ENCODE measurements around the gene TMEM150B.

GRCh38 chr19:55352549-55353145 is 27.5 kb upstream of the TMEM150B start:
- TF ChIP-seq CTCF (conservative IDR thresholded peaks at IDR 0.05) = no peak
- no peak for TF ChIP-seq EZH2 (IDR thresholded peaks at IDR 0.05; ENCODE audit: low read depth)

Measured in PC-9 (cell line).